ENCODE results near the gene TRDMT1. TPM values are rescaled to one million over a fixed set of nuclear protein-coding genes. Genes with fewer than 3 reads are reported as not detected.
A peak's percentile ranks its signal among the peaks of the same experiment; 100 is the strongest.

Gene TRDMT1
- total RNA-seq, 2 experiments from 2014 or later: 4.4 to 4.5 TPM

DNA sequence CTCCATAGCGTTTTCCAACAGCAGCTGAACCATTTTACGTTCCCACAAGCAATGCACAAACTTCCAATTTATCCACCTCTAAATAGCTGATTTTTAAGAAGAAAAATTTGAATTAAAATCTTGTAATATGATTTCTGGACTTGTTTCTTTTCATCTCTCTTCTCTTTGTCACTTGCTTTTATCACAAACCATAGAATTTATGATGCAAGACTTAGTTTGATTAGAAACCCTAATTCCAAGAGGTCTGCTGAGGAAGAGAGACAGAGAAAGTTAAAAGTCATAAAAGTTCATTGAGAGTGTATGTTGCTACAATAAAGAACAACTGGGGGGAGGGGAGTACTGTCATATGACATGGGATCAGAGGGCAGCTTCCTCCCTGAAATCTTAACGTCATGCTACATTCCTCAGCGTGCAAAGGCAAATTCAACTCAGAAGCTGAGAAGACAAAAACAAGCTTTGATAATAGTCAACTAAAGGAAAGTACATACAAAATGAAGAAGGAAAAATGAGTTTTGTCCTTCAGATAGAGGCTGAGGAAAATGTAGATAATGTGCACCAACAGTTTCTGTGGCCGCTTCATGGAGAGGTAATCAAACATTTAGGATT lies 53.5 kb downstream of the TRDMT1 start:
- Mint-ChIP-seq H3K36me3 (ENCODE audit: low read depth) (peaks cover 7% of the 10 kb centered on the region), H3K27me3 (no peaks in the 10 kb centered on the region), H3K9me3 (no peaks in the 10 kb centered on the region), H3K4me3 (no peak overlapping the region), H3K27ac (no peak overlapping the region), H3K4me1 (ENCODE audit: low read depth) (peaks cover 23% of the 10 kb centered on the region)
- TF ChIP-seq, protein P1, sequence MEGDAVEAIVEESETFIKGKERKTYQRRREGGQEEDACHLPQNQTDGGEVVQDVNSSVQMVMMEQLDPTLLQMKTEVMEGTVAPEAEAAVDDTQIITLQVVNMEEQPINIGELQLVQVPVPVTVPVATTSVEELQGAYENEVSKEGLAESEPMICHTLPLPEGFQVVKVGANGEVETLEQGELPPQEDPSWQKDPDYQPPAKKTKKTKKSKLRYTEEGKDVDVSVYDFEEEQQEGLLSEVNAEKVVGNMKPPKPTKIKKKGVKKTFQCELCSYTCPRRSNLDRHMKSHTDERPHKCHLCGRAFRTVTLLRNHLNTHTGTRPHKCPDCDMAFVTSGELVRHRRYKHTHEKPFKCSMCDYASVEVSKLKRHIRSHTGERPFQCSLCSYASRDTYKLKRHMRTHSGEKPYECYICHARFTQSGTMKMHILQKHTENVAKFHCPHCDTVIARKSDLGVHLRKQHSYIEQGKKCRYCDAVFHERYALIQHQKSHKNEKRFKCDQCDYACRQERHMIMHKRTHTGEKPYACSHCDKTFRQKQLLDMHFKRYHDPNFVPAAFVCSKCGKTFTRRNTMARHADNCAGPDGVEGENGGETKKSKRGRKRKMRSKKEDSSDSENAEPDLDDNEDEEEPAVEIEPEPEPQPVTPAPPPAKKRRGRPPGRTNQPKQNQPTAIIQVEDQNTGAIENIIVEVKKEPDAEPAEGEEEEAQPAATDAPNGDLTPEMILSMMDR (IDR thresholded peaks at IDR 0.05): no peak
- CTCF ChIA-PET: no interaction called here
- intact Hi-C loops (cut with micrococcal nuclease): no loop called here
- DNase-seq (no peak), ATAC-seq (no peak)
- POLR2A ChIA-PET: no interaction called here

DNA sequence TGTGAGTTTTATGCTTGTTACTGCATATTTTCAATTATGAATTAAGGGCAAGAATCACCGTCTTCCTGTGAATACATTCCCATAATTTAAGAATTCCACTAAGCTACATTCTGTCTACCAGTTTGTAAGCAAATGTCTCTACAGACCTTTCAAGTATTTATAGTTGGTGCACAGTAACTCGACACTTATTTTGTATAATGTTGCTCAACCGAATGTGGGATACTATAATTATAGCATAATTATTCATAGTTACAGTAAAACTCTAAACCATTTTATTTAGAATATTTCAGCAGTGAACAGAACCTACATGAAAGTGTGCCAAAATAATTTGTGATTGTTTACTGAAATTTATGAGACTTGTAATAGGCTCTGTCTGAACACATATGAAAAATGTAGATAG lies 54.6 kb downstream of the TRDMT1 start:
- no peak for ATAC-seq
- Mint-ChIP-seq H3K4me1 (ENCODE audit: low read depth) (peaks cover 23% of the 10 kb centered on the region), H3K4me3 (no peak overlapping the region), H3K27ac (no peak overlapping the region), H3K9me3 (no peaks in the 10 kb centered on the region), H3K27me3 (no peaks in the 10 kb centered on the region), H3K36me3 (ENCODE audit: low read depth) (peaks cover 2% of the 10 kb centered on the region)
- POLR2A ChIA-PET: interaction anchor here (1.8 kb wide), 1 partner anchor 15 kb away, joined by 4 read pairs; no protein-coding TSS in a partner anchor
- DNase-seq: no peak
- TF ChIP-seq, protein P1 (IDR thresholded peaks at IDR 0.05): no peak
- intact Hi-C loops (cut with micrococcal nuclease): no loop called here
- CTCF ChIA-PET: no interaction called here

DNA sequence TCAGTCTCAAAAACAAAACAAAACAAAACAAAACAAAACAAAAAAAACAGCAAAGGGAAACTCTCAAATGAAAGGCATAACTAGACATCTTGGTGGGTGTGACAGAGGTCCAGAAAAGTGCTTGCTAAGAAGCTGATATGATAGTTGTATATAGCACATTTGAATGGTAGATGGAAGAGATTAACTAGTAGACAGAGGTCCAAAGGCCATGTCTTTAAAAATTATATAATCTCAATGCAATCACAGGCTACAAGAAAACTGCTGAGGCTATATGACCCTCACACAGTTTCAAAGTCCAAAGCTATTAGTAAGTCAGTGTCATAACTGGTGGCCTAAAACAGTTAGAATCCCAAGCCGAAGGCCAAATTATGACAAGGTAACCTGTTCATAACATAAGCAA lies 56.2 kb downstream of the TRDMT1 start:
- Mint-ChIP-seq H3K27ac (peak overlapping the region; percentile 62), H3K36me3 (ENCODE audit: low read depth) (peaks cover 2% of the 10 kb centered on the region), H3K4me1 (ENCODE audit: low read depth) (peaks cover 26% of the 10 kb centered on the region), H3K4me3 (no peak overlapping the region), H3K9me3 (no peaks in the 10 kb centered on the region), H3K27me3 (no peaks in the 10 kb centered on the region)
- ChIA-PET POLR2A (interaction anchor here (1.0 to 2.3 kb wide), 3 partner anchors 17 to 85 kb away, joined by 4 to 6 read pairs (median 4); partner anchors contain the start of gene VIM), CTCF (no interaction called here)
- intact Hi-C loops (cut with micrococcal nuclease): no loop called here
- TF ChIP-seq, protein P1 (IDR thresholded peaks at IDR 0.05): no peak
- ATAC-seq (peak; percentile 59), DNase-seq (no peak)

DNA sequence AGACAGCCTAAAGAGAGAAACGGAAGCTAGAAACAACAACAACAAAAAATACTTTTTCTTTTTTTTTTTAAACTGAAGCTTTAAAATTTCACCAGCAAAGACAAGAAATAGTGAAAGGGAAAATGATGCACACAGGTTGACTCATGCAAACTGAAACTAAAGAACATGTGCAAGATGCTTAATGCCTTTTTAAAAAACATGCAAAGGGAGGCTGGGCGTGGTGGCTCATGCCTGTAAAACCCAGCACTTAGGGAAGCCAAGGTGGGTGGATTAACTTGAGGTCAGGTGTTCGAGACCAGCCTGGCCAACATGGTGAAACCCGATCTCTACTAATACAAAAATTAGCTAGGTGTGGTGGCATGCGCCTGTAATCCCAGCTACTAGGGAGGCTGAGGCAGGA lies 56.7 kb downstream of the TRDMT1 start:
- DNase-seq: peak; percentile 84
- POLR2A ChIA-PET: interaction anchor here (0.8 to 2.3 kb wide), 3 partner anchors 14 to 85 kb away, joined by 4 to 6 read pairs (median 4); partner anchors contain the start of gene VIM
- CTCF ChIA-PET: interaction anchor here (0.8 to 2.2 kb wide), 5 partner anchors 43 to 121 kb away, joined by 3 to 10 read pairs (median 3); partner anchors contain the start of gene TRDMT1
- ATAC-seq: peak; percentile 90
- Mint-ChIP-seq H3K27ac (peak overlapping the region; percentile 62), H3K4me1 (ENCODE audit: low read depth) (peaks cover 26% of the 10 kb centered on the region), H3K9me3 (no peaks in the 10 kb centered on the region), H3K27me3 (no peaks in the 10 kb centered on the region), H3K4me3 (no peak overlapping the region), H3K36me3 (ENCODE audit: low read depth) (peaks cover 2% of the 10 kb centered on the region)
- intact Hi-C loops (cut with micrococcal nuclease): loop anchor here (5.0 kb wide), 1 partner anchor 117 kb away; no protein-coding TSS in a partner anchor
- TF ChIP-seq, protein P1 (IDR thresholded peaks at IDR 0.05): no peak

DNA sequence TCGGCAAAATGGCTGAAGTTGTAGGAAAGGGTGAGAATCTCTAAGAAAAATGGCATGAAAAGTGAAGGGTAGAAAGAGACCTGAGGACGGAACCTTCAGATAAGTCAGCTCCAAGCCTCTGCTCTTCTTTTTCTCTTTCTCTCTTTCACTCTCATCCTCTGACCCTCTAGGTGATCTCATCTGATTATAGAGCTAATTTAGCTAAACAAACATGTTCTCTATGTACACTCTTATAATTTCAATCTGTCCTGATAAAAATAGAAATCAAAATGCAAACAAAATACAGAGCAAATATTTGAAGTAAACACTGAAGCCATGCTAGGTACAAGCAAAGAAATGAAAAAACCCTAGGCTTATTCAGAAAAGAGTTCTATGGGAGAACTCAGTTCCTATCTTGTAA lies 57.4 kb downstream of the TRDMT1 start:
- intact Hi-C loops (cut with micrococcal nuclease): loop anchor here (5.0 kb wide), 1 partner anchor 117 kb away; no protein-coding TSS in a partner anchor
- peaks cover 26% of the 10 kb centered on the region for H3K4me1 Mint-ChIP-seq (ENCODE audit: low read depth)
- H3K9me3 Mint-ChIP-seq: no peaks in the 10 kb centered on the region
- H3K4me3 Mint-ChIP-seq: no peak overlapping the region
- ChIA-PET CTCF (interaction anchor here (0.8 to 2.2 kb wide), 6 partner anchors 42 to 186 kb away, joined by 3 to 10 read pairs (median 3); partner anchors contain the start of gene TRDMT1), POLR2A (interaction anchor here (0.8 to 2.3 kb wide), 3 partner anchors 15 to 86 kb away, joined by 4 to 6 read pairs (median 5); partner anchors contain the start of gene VIM)
- H3K36me3 Mint-ChIP-seq (ENCODE audit: low read depth): peaks cover 2% of the 10 kb centered on the region
- TF ChIP-seq, protein P1 (IDR thresholded peaks at IDR 0.05): no peak
- peak overlapping the region; percentile 4 for H3K27ac Mint-ChIP-seq
- DNase-seq (no peak), ATAC-seq (no peak)
- H3K27me3 Mint-ChIP-seq: no peaks in the 10 kb centered on the region
